K562 (cell line): ENCODE results near the gene PCDHGA7.

Experiments used
- ATF3 ChIP-seq, 2 experiments: fragments of 450-650 bp in 1 of 2; sonication (generic) in 1 of 2; formaldehyde crosslinking in 1 of 2; IDR thresholded peaks in 1 of 2; conservative IDR thresholded peaks in 1 of 2; 2 replicates each; pipeline versions ENCODE4 v1.6.1 to v1.8.1; 2016 to 2023; ENCODE audit warnings: mild to moderate bottlenecking in 2 of 2, moderate library complexity in 2 of 2, inconsistent platforms in 1 of 2, missing genetic modification reagents in 1 of 2
- BCOR ChIP-seq: fragments of 450-650 bp; IDR thresholded peaks from 2 replicates; pipeline ENCODE4 v1.6.1; 2016
- CTCF ChIP-seq, 3 experiments: IDR thresholded peaks in 2 of 3; conservative IDR thresholded peaks in 1 of 3; 2 replicates each; pipeline ENCODE4 v1.5.1; 2011 to 2012; ENCODE audit warnings: low read length in 3 of 3, mild to moderate bottlenecking in 3 of 3, control low read depth in 2 of 3, improper control_type of control experiment in 1 of 3, inconsistent platforms in 1 of 3, low read depth in 1 of 3, mixed read lengths in 1 of 3, moderate library complexity in 1 of 3; ENCODE audit not compliant: insufficient read depth in 2 of 3
- E2F4 ChIP-seq: sonication (generic); formaldehyde crosslinking; IDR thresholded peaks from 2 replicates; pipeline ENCODE4 v1.8.0; 2022; ENCODE audit warnings: mild to moderate bottlenecking, low read depth, missing genetic modification reagents
- EP300 ChIP-seq: IDR thresholded peaks from 2 replicates; pipeline ENCODE4 v1.6.1; 2012; ENCODE audit warnings: low read length, improper control_type of control experiment
- HCFC1 ChIP-seq: IDR thresholded peaks from 2 replicates; pipeline ENCODE4 v1.6.1; 2012; ENCODE audit warnings: low read depth, low read length, improper control_type of control experiment
- MAX ChIP-seq: sonication (generic); formaldehyde crosslinking; IDR thresholded peaks from 2 replicates; pipeline ENCODE4 v1.9.0; 2022; ENCODE audit warnings: mild to moderate bottlenecking, missing genetic modification reagents
- NR1H2 ChIP-seq: sonication (generic); formaldehyde crosslinking; IDR thresholded peaks from 2 replicates; pipeline ENCODE4 v1.4.0; 2020; ENCODE audit warnings: mild to moderate bottlenecking, missing genetic modification reagents
- TCF7L2 ChIP-seq: fragments of 150-350 bp; IDR thresholded peaks from 2 replicates; pipeline ENCODE4 v1.6.1; 2016; ENCODE audit warnings: low read depth, mild to moderate bottlenecking, low read length, moderate library complexity
- TRIM25 ChIP-seq: fragments of 450-650 bp; IDR thresholded peaks from 2 replicates; pipeline ENCODE4 v1.7.0; 2016; ENCODE audit warnings: borderline replicate concordance
- ZBTB49 ChIP-seq: sonication (generic); formaldehyde crosslinking; IDR thresholded peaks from 2 replicates; pipeline ENCODE4 v1.8.0; 2022; ENCODE audit warnings: missing genetic modification reagents, mild to moderate bottlenecking, borderline replicate concordance
- ZNF785 ChIP-seq: fragments of 250-450 bp; sonication (Bioruptor Pico); IDR thresholded peaks from 2 replicates; pipeline ENCODE4 v1.4.0; 2020; ENCODE audit warnings: mild to moderate bottlenecking

GRCh38 chr5:141366016-141366896 lies 16.3 kb upstream of the PCDHGA7 start:
- TF ChIP-seq E2F4 (CRISPR knock-in tag) (no peak), ZBTB49 (CRISPR knock-in tag) (no peak), MAX (CRISPR knock-in tag) (no peak), HCFC1 (no peak), BCOR (no peak), NR1H2 (CRISPR knock-in tag) (no peak), ATF3 (IDR thresholded peaks at IDR 0.05) (no peak), ATF3 (CRISPR knock-in tag; conservative IDR thresholded peaks at IDR 0.05) (no peak), ZNF785 (CRISPR knock-in tag) (no peak), EP300 (no peak), TCF7L2 (no peak), TRIM25 (no peak), CTCF (IDR thresholded peaks at IDR 0.05 in 2 of 3, conservative IDR thresholded peaks at IDR 0.05 in 1 of 3; ENCODE audit: insufficient read depth in 2 of 3, low read depth in 1 of 3, low read length in 3 of 3) (no peak)
